HG03520 (cell line): Measurements from ENCODE around the gene SPATA2.
"Not testable (repeated sequence)": the region's sequence is repeated elsewhere in the genome, so short reads cannot be mapped to it uniquely, and the experiment has no call there.

ENCODE experiments used
- ATAC-seq: cut with Tn5 transposase; IDR thresholded peaks from one replicate; pipeline ENCODE4 v1.9.1; 2021; ENCODE audit warnings: mild to moderate bottlenecking, moderate library complexity; ENCODE audit not compliant: unreplicated experiment

Gene SPATA2

GRCh38 chr20:49905415-49906091 is 9.8 kb downstream of the SPATA2 start:
- ATAC-seq = no peak

- ATAC-seq = no peak
Observed at GRCh38 chr20:49904440-49905214, 10.7 kb downstream of the SPATA2 start.

GRCh38 chr20:49901588-49901987 is 13.7 kb downstream of the SPATA2 start:
- no peak for ATAC-seq

GRCh38 chr20:49899541-49900383 is 15.6 kb downstream of the SPATA2 start:
- ATAC-seq = no peak

GRCh38 chr20:49896204-49896603 is 19.1 kb downstream of the SPATA2 start:
- ATAC-seq = no peak

GRCh38 chr20:49895474-49896093 is 19.7 kb downstream of the SPATA2 start:
- ATAC-seq = not testable (repeated sequence)

GRCh38 chr20:49894073-49894470 is 21.3 kb downstream of the SPATA2 start:
- ATAC-seq = no peak

GRCh38 chr20:49893242-49894072 is 21.9 kb downstream of the SPATA2 start:
- ATAC-seq = no peak

- no peak for ATAC-seq
Observed at GRCh38 chr20:49892817-49893216, 22.5 kb downstream of the SPATA2 start.

- ATAC-seq = no peak
Observed at GRCh38 chr20:49892260-49892659, 23.1 kb downstream of the SPATA2 start.

GRCh38 chr20:49891476-49892110 is 23.7 kb downstream of the SPATA2 start:
- no peak for ATAC-seq

- ATAC-seq = no peak
Observed at GRCh38 chr20:49890471-49891361, 24.6 kb downstream of the SPATA2 start.

GRCh38 chr20:49889935-49890333 is 25.4 kb downstream of the SPATA2 start:
- no peak for ATAC-seq

- no peak for ATAC-seq
Observed at GRCh38 chr20:49889001-49889934, 26.1 kb downstream of the SPATA2 start.

- ATAC-seq = no peak
Observed at GRCh38 chr20:49888212-49889000, 26.9 kb downstream of the SPATA2 start.

GRCh38 chr20:49887251-49888211 is 27.8 kb downstream of the SPATA2 start:
- ATAC-seq = no peak
